ENCODE measurements around the gene CYTH4.

CYTH4 gene

DNA sequence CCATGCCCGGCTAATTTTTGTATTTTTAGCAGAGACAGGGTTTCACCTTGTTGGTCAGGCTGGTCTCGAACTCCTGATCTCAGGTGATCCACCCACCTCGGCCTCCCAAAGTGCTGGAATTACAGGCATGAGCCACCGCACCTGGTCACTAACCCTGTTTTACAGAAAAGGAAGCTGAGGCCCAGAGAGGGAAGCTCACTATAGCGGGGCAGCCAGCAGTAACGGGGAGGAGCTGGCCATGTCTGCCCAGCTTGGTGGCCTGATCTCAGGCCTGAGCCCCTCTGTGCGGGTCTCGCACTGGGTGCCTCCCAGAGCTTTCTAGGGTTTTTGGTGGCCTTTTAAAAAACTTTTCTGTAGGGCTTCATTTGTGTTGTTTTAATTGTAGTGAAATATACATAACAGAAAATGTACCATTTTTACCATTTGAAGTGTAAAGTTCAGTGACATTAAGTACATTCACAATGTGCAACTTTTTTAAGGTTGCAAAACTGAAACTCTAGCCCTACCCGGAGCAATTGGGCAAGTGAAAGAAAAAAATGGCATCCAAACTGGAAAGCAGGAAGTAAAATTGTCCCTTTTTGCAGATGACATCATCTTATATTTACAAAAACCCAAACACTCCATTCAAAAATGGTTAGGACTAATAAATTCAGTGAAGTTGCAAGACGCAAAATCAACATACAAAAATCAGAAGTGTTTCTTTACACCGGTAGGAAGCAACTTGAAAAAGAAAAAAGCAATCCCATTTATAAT lies 14.5 kb upstream of the CYTH4 start:
- no peaks in the 10 kb centered on the region for H3K36me3 ChIP-seq (replicated peaks in 1 of 2; ENCODE audit: control insufficient read depth in 2 of 2, insufficient read depth in 2 of 2, low read length in 2 of 2)
- no peak overlapping the region for H2AK5ac ChIP-seq (ENCODE audit: low read depth, low read length)
- no peak overlapping the region for H3K14ac ChIP-seq (ENCODE audit: low read length)
- H3K9ac ChIP-seq (ENCODE audit: low read depth, low read length, poor library complexity): no peak overlapping the region
- WGBS, 2 donors (ENCODE audit: extremely low coverage in 2 of 2, insufficient read length in 2 of 2, insufficient replicate concordance in 1 of 2): no CpG with 5 or more reads among the region's 11 CpGs
- H3K27me3 ChIP-seq (ENCODE audit: control insufficient read depth in 3 of 3, insufficient read depth in 3 of 3, low read depth in 1 of 3, low read length in 3 of 3): peaks cover 0 to 7% (median 0%) of the 10 kb centered on the region in 3 experiments
- H2BK12ac ChIP-seq (ENCODE audit: low read length): no peak overlapping the region
- H4K8ac ChIP-seq (ENCODE audit: low read depth, low read length): no peak overlapping the region
- no peak overlapping the region for H2BK5ac ChIP-seq (ENCODE audit: low read length)
- no peak overlapping the region for H4K91ac ChIP-seq (ENCODE audit: low read depth, low read length, poor library complexity)
- no peak overlapping the region for H3K4me3 ChIP-seq (ENCODE audit: low read length in 2 of 2)
- H3K4me1 ChIP-seq (ENCODE audit: control insufficient read depth in 2 of 2, insufficient read depth in 1 of 2, low read depth in 1 of 2, low read length in 2 of 2): peaks cover 0 to 1% of the 10 kb centered on the region in 2 donors
- no peak overlapping the region for H2BK15ac ChIP-seq (ENCODE audit: low read length)
- no peak overlapping the region for H3K4ac ChIP-seq (ENCODE audit: low read length)
- no peak overlapping the region for H3K23ac ChIP-seq (ENCODE audit: low read depth, low read length, poor library complexity)
- H3K9me3 ChIP-seq (replicated peaks in 1 of 2; ENCODE audit: control insufficient read depth in 2 of 2, insufficient read depth in 1 of 2, low read depth in 1 of 2, low read length in 2 of 2): peaks cover 8 to 10% of the 10 kb centered on the region in 2 donors
- H3K4me2 ChIP-seq (ENCODE audit: insufficient read depth, low read length, poor library complexity, severe bottlenecking): no peak overlapping the region
- no peak for DNase-seq (ENCODE audit: low spot score)
- H3K27ac ChIP-seq (replicated peaks; ENCODE audit: low read length): no peak overlapping the region
- H3K79me1 ChIP-seq (ENCODE audit: low read depth, low read length): no peaks in the 10 kb centered on the region
- H2AFZ ChIP-seq (ENCODE audit: low read length): no peak overlapping the region
- H2BK120ac ChIP-seq (ENCODE audit: low read depth, low read length): no peak overlapping the region
- no peak overlapping the region for H3K18ac ChIP-seq (ENCODE audit: low read length)

DNA sequence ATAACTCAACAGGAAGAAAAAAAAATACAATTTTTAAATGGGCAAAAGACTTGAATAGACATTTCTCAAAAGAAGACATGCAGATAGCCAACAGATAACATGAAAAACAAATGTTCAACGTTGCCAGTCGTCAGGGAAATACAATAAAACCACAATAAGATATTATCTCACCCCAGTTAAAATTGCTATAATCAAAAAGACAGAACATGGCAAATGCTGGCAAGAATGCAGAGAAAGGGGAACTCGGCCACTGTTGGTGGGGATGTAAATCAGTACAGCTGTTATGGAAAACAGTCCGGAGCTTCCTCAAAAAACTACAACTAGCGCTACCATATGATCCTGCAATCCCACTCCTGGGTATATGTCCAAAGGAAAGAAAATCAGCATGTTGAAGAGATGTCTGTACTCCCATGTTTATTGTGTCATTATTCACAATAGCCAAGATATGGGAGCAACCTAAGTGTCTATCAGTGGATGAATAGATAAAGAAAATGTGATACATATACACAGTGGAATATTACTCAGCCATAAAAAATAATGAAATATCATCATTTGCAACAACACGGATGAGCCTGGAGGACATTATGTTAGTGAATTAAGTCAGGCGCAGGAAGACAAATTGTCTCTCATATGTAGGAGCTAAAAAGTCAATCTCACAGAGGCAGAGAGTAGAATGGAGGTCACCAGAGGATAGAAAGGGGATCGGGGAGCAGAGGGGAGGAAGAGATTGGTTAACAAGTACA lies 12.2 kb upstream of the CYTH4 start:
- Histone ChIP-seq H2AK5ac (ENCODE audit: low read depth, low read length) (no peak overlapping the region), H4K91ac (ENCODE audit: low read depth, low read length, poor library complexity) (no peak overlapping the region), H4K8ac (ENCODE audit: low read depth, low read length) (no peak overlapping the region), H3K27ac (replicated peaks; ENCODE audit: low read length) (no peak overlapping the region), H3K4me1 (ENCODE audit: control insufficient read depth in 2 of 2, insufficient read depth in 1 of 2, low read depth in 1 of 2, low read length in 2 of 2) (peaks cover 0 to 1% of the 10 kb centered on the region in 2 donors), H2AFZ (ENCODE audit: low read length) (no peak overlapping the region), H3K4me2 (ENCODE audit: insufficient read depth, low read length, poor library complexity, severe bottlenecking) (no peak overlapping the region), H3K79me1 (ENCODE audit: low read depth, low read length) (no peaks in the 10 kb centered on the region), H3K36me3 (replicated peaks in 1 of 2; ENCODE audit: control insufficient read depth in 2 of 2, insufficient read depth in 2 of 2, low read length in 2 of 2) (no peaks in the 10 kb centered on the region), H3K9ac (ENCODE audit: low read depth, low read length, poor library complexity) (no peak overlapping the region), H2BK5ac (ENCODE audit: low read length) (no peak overlapping the region), H2BK120ac (ENCODE audit: low read depth, low read length) (no peak overlapping the region), H2BK12ac (ENCODE audit: low read length) (no peak overlapping the region), H3K4me3 (ENCODE audit: low read length in 2 of 2) (no peak overlapping the region), H3K4ac (ENCODE audit: low read length) (no peak overlapping the region), H3K9me3 (replicated peaks in 1 of 2; ENCODE audit: control insufficient read depth in 2 of 2, insufficient read depth in 1 of 2, low read depth in 1 of 2, low read length in 2 of 2) (no peaks in the 10 kb centered on the region), H3K27me3 (ENCODE audit: control insufficient read depth in 3 of 3, insufficient read depth in 3 of 3, low read depth in 1 of 3, low read length in 3 of 3) (peaks cover 0 to 16% (median 0%) of the 10 kb centered on the region in 3 experiments), H3K18ac (ENCODE audit: low read length) (no peak overlapping the region), H3K23ac (ENCODE audit: low read depth, low read length, poor library complexity) (no peak overlapping the region), H2BK15ac (ENCODE audit: low read length) (no peak overlapping the region), H3K14ac (ENCODE audit: low read length) (no peak overlapping the region)
- no CpG with 5 or more reads among the region's 8 CpGs for WGBS, 2 donors (ENCODE audit: extremely low coverage in 2 of 2, insufficient read length in 2 of 2, insufficient replicate concordance in 1 of 2)
- no peak for DNase-seq (ENCODE audit: low spot score)

DNA sequence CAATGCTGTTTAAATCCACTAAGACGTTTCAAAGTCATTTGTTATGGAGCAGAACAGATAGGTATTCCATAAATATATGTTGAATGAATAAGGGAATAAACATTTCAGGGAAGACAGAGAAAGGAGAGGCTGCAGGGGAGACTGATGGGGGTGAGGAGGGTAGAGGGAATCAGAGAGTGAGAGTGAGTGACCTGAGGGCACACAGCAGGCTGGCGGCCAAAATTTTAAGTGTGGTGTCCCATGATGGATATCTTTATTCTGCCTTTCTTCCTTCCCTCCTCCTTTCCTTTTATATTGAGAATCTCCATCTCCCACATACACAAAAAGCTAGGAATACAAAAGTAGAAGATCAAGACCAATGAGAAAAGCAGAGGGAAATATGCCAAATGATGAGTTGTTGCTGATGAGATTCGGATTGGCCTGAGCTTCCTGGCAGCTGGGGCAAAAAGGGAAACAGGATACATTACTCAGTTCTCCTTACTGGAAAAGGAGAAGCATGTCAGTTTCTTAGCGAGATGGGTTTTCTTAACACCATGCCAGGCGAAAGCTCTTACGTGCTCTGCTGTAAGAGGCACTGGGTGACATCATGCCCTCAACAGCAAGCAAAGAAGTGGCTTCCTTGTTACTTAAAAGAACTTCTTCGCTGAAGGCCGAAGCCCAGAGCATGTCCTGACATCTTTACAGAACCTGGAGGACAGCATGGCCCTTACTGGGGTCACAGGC lies 11.2 kb upstream of the CYTH4 start:
- no peak overlapping the region for H3K4ac ChIP-seq (ENCODE audit: low read length)
- whole genome bisulfite sequencing, 2 donors (ENCODE audit: extremely low coverage in 2 of 2, insufficient read length in 2 of 2, insufficient replicate concordance in 1 of 2): no CpG with 5 or more reads among the region's 8 CpGs
- no peak for DNase-seq (ENCODE audit: low spot score)
- no peaks in the 10 kb centered on the region for H3K36me3 ChIP-seq (replicated peaks in 1 of 2; ENCODE audit: control insufficient read depth in 2 of 2, insufficient read depth in 2 of 2, low read length in 2 of 2)
- peaks cover 0 to 1% of the 10 kb centered on the region in 2 donors for H3K4me1 ChIP-seq (ENCODE audit: control insufficient read depth in 2 of 2, insufficient read depth in 1 of 2, low read depth in 1 of 2, low read length in 2 of 2)
- H2BK120ac ChIP-seq (ENCODE audit: low read depth, low read length): no peak overlapping the region
- no peak overlapping the region for H4K8ac ChIP-seq (ENCODE audit: low read depth, low read length)
- no peak overlapping the region for H2AFZ ChIP-seq (ENCODE audit: low read length)
- H3K9me3 ChIP-seq (replicated peaks in 1 of 2; ENCODE audit: control insufficient read depth in 2 of 2, insufficient read depth in 1 of 2, low read depth in 1 of 2, low read length in 2 of 2): no peaks in the 10 kb centered on the region
- H4K91ac ChIP-seq (ENCODE audit: low read depth, low read length, poor library complexity): no peak overlapping the region
- no peak overlapping the region for H3K4me3 ChIP-seq (ENCODE audit: low read length in 2 of 2)
- H3K79me1 ChIP-seq (ENCODE audit: low read depth, low read length): no peaks in the 10 kb centered on the region
- H3K27ac ChIP-seq (replicated peaks; ENCODE audit: low read length): no peak overlapping the region
- H3K18ac ChIP-seq (ENCODE audit: low read length): no peak overlapping the region
- H3K4me2 ChIP-seq (ENCODE audit: insufficient read depth, low read length, poor library complexity, severe bottlenecking): no peak overlapping the region
- H2BK12ac ChIP-seq (ENCODE audit: low read length): no peak overlapping the region
- H2AK5ac ChIP-seq (ENCODE audit: low read depth, low read length): no peak overlapping the region
- H3K27me3 ChIP-seq (ENCODE audit: control insufficient read depth in 3 of 3, insufficient read depth in 3 of 3, low read depth in 1 of 3, low read length in 3 of 3): peaks cover 0 to 16% (median 0%) of the 10 kb centered on the region in 3 experiments
- H3K9ac ChIP-seq (ENCODE audit: low read depth, low read length, poor library complexity): no peak overlapping the region
- no peak overlapping the region for H2BK15ac ChIP-seq (ENCODE audit: low read length)
- H2BK5ac ChIP-seq (ENCODE audit: low read length): no peak overlapping the region
- H3K14ac ChIP-seq (ENCODE audit: low read length): no peak overlapping the region
- no peak overlapping the region for H3K23ac ChIP-seq (ENCODE audit: low read depth, low read length, poor library complexity)
